ENCODE data around the gene DGCR8. TPM values are rescaled to one million over a fixed set of nuclear protein-coding genes. Genes with fewer than 3 reads are reported as not detected.

DGCR8 gene
- total and polyA plus RNA-seq, 2 donors from 2014 or later = 12.2 to 40.1 TPM

GRCh38 chr22:20087319-20088262, 7.5 kb downstream of the DGCR8 start:
- DNase-seq (peak in 1 of 5 donors; percentile 52), FAIRE-seq (no peak)
- H3K9me3 ChIP-seq (ENCODE audit: control insufficient read depth in 2 of 3, insufficient read depth in 1 of 3, low read length in 3 of 3) = no peaks in the 10 kb centered on the region
- H3K4me3 ChIP-seq (ENCODE audit: low read length in 3 of 3) = no peak overlapping the region
- H3K27me3 ChIP-seq (ENCODE audit: control insufficient read depth, insufficient read depth, low read length) = no peaks in the 10 kb centered on the region
- H3K4me1 ChIP-seq (ENCODE audit: control insufficient read depth in 2 of 3, insufficient read depth in 2 of 3, low read depth in 1 of 3, low read length in 3 of 3) = peaks cover 0 to 18% (median 17%) of the 10 kb centered on the region in 3 donors
- H3K9ac ChIP-seq (ENCODE audit: low read length in 3 of 3) = no peak overlapping the region
- TF ChIP-seq, protein P1, sequence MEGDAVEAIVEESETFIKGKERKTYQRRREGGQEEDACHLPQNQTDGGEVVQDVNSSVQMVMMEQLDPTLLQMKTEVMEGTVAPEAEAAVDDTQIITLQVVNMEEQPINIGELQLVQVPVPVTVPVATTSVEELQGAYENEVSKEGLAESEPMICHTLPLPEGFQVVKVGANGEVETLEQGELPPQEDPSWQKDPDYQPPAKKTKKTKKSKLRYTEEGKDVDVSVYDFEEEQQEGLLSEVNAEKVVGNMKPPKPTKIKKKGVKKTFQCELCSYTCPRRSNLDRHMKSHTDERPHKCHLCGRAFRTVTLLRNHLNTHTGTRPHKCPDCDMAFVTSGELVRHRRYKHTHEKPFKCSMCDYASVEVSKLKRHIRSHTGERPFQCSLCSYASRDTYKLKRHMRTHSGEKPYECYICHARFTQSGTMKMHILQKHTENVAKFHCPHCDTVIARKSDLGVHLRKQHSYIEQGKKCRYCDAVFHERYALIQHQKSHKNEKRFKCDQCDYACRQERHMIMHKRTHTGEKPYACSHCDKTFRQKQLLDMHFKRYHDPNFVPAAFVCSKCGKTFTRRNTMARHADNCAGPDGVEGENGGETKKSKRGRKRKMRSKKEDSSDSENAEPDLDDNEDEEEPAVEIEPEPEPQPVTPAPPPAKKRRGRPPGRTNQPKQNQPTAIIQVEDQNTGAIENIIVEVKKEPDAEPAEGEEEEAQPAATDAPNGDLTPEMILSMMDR (IDR thresholded peaks at IDR 0.05; ENCODE audit: borderline replicate concordance, extremely low read depth, insufficient read depth) = no peak
- intact Hi-C loops (cut with DNase I) = no loop called here
- H3K27ac ChIP-seq (ENCODE audit: low read depth in 2 of 2, low read length in 2 of 2) = no peak overlapping the region
- peaks cover 21 to 58% (median 54%) of the 10 kb centered on the region in 3 donors for H3K36me3 ChIP-seq (ENCODE audit: control insufficient read depth in 2 of 3, insufficient read depth in 3 of 3, low read length in 3 of 3)

- peaks cover 21 to 62% (median 55%) of the 10 kb centered on the region in 3 donors for H3K36me3 ChIP-seq (ENCODE audit: control insufficient read depth in 2 of 3, insufficient read depth in 3 of 3, low read length in 3 of 3)
Observed at GRCh38 chr22:20088263-20088648, 8.2 kb downstream of the DGCR8 start.

DNA sequence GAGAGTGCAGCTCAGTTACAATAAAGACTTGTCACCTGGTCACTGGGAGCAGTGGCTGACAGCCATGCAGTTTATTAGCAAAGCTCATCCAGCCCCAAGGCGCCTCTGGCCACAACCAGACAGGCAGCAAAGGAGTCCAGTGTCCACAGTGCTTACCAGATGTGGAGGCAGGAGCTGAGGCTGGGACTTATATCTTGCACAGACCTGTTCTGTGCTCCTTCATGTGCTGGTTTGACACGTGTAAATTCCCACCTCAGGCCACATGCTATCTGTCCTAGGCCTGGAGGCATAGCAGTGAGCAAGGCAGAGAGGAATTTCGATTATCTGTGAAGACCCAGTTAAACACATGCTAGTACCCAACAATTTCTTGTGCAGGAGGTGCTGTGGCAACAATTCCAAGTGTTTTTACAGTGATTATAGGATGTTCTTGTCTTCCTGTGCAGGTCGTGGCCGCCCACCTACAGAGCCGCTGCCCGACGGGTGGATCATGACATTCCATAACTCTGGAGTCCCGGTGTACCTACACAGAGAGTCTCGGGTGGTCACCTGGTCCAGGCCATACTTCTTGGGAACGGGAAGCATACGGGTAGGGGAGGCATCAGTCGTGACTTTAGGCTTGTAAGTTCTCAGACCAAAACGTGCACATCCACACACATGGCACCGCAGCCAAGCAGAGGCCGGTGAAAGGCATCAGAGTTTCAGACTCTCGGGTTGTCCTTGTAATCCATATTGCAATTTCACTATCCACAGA, 9.4 kb downstream of the DGCR8 start:
- TF ChIP-seq, protein P1 (IDR thresholded peaks at IDR 0.05; ENCODE audit: borderline replicate concordance, extremely low read depth, insufficient read depth) = no peak
- Histone ChIP-seq H3K27me3 (ENCODE audit: control insufficient read depth, insufficient read depth, low read length) (no peaks in the 10 kb centered on the region), H3K27ac (ENCODE audit: low read depth in 2 of 2, low read length in 2 of 2) (no peak overlapping the region), H3K9me3 (ENCODE audit: control insufficient read depth in 2 of 3, insufficient read depth in 1 of 3, low read length in 3 of 3) (no peaks in the 10 kb centered on the region), H3K4me1 (ENCODE audit: control insufficient read depth in 2 of 3, insufficient read depth in 2 of 3, low read depth in 1 of 3, low read length in 3 of 3) (peaks cover 0 to 8% (median 6%) of the 10 kb centered on the region in 3 donors), H3K36me3 (ENCODE audit: control insufficient read depth in 2 of 3, insufficient read depth in 3 of 3, low read length in 3 of 3) (peaks cover 26 to 66% (median 64%) of the 10 kb centered on the region in 3 donors), H3K4me3 (ENCODE audit: low read length in 3 of 3) (no peak overlapping the region), H3K9ac (ENCODE audit: low read length in 3 of 3) (no peak overlapping the region)
- intact Hi-C loops (cut with DNase I) = no loop called here
- FAIRE-seq (no peak), DNase-seq (peak in 1 of 5 donors; percentile 43)

More at GRCh38 chr22:20088263-20088648, 8.2 kb downstream of the DGCR8 start:
- no peaks in the 10 kb centered on the region for H3K27me3 ChIP-seq (ENCODE audit: control insufficient read depth, insufficient read depth, low read length)
- intact Hi-C loops (cut with DNase I) = no loop called here
- H3K9ac ChIP-seq (ENCODE audit: low read length in 3 of 3) = no peak overlapping the region
- no peak overlapping the region for H3K27ac ChIP-seq (ENCODE audit: low read depth in 2 of 2, low read length in 2 of 2)
- no peaks in the 10 kb centered on the region for H3K9me3 ChIP-seq (ENCODE audit: control insufficient read depth in 2 of 3, insufficient read depth in 1 of 3, low read length in 3 of 3)
- FAIRE-seq = no peak
- no peak for DNase-seq
- no peak overlapping the region for H3K4me3 ChIP-seq (ENCODE audit: low read length in 3 of 3)
- peaks cover 0 to 16% (median 13%) of the 10 kb centered on the region in 3 donors for H3K4me1 ChIP-seq (ENCODE audit: control insufficient read depth in 2 of 3, insufficient read depth in 2 of 3, low read depth in 1 of 3, low read length in 3 of 3)
- TF ChIP-seq, protein P1 (IDR thresholded peaks at IDR 0.05; ENCODE audit: borderline replicate concordance, extremely low read depth, insufficient read depth) = no peak

All from kidney (tissue), 14 donors.